Urothelium cell line (cell line): ENCODE measurements around the gene BRSK2.
"Not testable (repeated sequence)": the region's sequence is repeated elsewhere in the genome, so short reads cannot be mapped to it uniquely, and the experiment has no call there.

Experiments used
- DNase-seq: peaks from one replicate; pipeline ENCODE4 v3.0.0; 2011; ENCODE audit warnings: low spot score, mixed read lengths
- FAIRE-seq: peaks from 2 replicates; lab custom pipeline; 2011; peaks lifted over from hg19 to GRCh38; lab: Jason Lieb, UNC

BRSK2 gene

GRCh38 chr11:1389932-1390568 lies at the start of gene BRSK2:
Gene BRSK2 (plus strand): TSS chr11:1389934. CDS start chr11:1390285, 351 bp downstream.
- FAIRE-seq (no peak), DNase-seq (no peak)

GRCh38 chr11:1340111-1340510 lies 49.6 kb upstream of the BRSK2 start:
- no peak for DNase-seq
- FAIRE-seq, result no peak

- not testable (repeated sequence) for FAIRE-seq
These were observed 48.5 kb upstream of the BRSK2 start for GRCh38 chr11:1341226-1341625.

GRCh38 chr11:1341928-1342524 lies 47.7 kb upstream of the BRSK2 start:
- FAIRE-seq, result no peak

More at GRCh38 chr11:1341226-1341625, 48.5 kb upstream of the BRSK2 start:
- not testable (repeated sequence) for DNase-seq

GRCh38 chr11:1342946-1343345 lies 46.8 kb upstream of the BRSK2 start:
- DNase-seq (no peak), FAIRE-seq (no peak)

More at GRCh38 chr11:1341928-1342524, 47.7 kb upstream of the BRSK2 start:
- DNase-seq, result no peak

GRCh38 chr11:1343391-1344055 lies 46.2 kb upstream of the BRSK2 start:
- DNase-seq (no peak), FAIRE-seq (no peak)

GRCh38 chr11:1344056-1344635 lies 45.6 kb upstream of the BRSK2 start:
- no peak for DNase-seq

GRCh38 chr11:1345737-1346513 lies 43.8 kb upstream of the BRSK2 start:
- DNase-seq (no peak), FAIRE-seq (no peak)

More at GRCh38 chr11:1344056-1344635, 45.6 kb upstream of the BRSK2 start:
- no peak for FAIRE-seq

GRCh38 chr11:1346669-1347390 lies 42.9 kb upstream of the BRSK2 start:
- no peak for DNase-seq

GRCh38 chr11:1347411-1347999 lies 42.2 kb upstream of the BRSK2 start:
- FAIRE-seq, DNase-seq: not testable (repeated sequence)

More at GRCh38 chr11:1346669-1347390, 42.9 kb upstream of the BRSK2 start:
- FAIRE-seq, result no peak

- FAIRE-seq, result no peak
These were observed 41.5 kb upstream of the BRSK2 start for GRCh38 chr11:1348146-1348795.

GRCh38 chr11:1348796-1349326 lies 40.9 kb upstream of the BRSK2 start:
- no peak for FAIRE-seq
- no peak for DNase-seq

More at GRCh38 chr11:1348146-1348795, 41.5 kb upstream of the BRSK2 start:
- DNase-seq, result no peak

GRCh38 chr11:1349327-1350041 lies 40.2 kb upstream of the BRSK2 start:
- DNase-seq, result no peak

GRCh38 chr11:1350086-1350725 lies 39.5 kb upstream of the BRSK2 start:
- FAIRE-seq (no peak), DNase-seq (no peak)

More at GRCh38 chr11:1349327-1350041, 40.2 kb upstream of the BRSK2 start:
- FAIRE-seq, result no peak

- FAIRE-seq (no peak), DNase-seq (no peak)
These were observed 38.3 kb upstream of the BRSK2 start for GRCh38 chr11:1351278-1351937.

GRCh38 chr11:1352696-1353382 lies 36.9 kb upstream of the BRSK2 start:
- DNase-seq (no peak), FAIRE-seq (no peak)
